Fibroblast of peridontal ligament (primary cell): ENCODE data around the gene POLR3E.

Experiments used
- DNase-seq: peaks from one replicate; pipeline ENCODE4 v3.0.0-alpha.2; 2010; ENCODE audit errors: extremely low read depth

POLR3E gene

GRCh38 chr16:22297114-22297870, at the start of gene POLR3E:
POLR3E (plus strand) TSS chr16:22297409; CDS start chr16:22302969, 5,560 bp downstream.
- peak; percentile 97 for DNase-seq

DNA sequence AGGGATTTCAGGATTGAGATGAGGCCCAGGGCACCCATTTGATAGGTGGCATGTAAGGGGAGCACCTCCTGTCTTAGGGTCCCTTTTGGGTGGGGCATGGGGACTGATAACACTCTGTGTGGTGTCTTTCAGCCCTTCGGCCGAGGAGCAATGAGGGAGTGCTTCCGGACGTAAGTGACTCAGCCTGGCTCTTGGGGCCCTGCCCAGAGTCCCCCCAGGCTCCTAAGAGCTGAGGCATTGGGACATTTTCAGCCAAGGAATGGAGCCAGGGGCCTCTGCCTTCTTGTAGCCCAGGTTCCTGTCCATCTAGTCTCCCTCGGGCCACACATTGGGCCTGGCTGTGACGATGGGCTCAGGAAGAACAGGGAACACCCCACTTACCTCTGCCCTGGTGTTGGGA, 46.7 kb upstream of the POLR3E start:
- DNase-seq = no peak

GRCh38 chr16:22252317-22252716, 44.9 kb upstream of the POLR3E start:
- DNase-seq = no peak

- DNase-seq = no peak
These were observed 43.9 kb upstream of the POLR3E start for GRCh38 chr16:22253272-22253671.

DNA sequence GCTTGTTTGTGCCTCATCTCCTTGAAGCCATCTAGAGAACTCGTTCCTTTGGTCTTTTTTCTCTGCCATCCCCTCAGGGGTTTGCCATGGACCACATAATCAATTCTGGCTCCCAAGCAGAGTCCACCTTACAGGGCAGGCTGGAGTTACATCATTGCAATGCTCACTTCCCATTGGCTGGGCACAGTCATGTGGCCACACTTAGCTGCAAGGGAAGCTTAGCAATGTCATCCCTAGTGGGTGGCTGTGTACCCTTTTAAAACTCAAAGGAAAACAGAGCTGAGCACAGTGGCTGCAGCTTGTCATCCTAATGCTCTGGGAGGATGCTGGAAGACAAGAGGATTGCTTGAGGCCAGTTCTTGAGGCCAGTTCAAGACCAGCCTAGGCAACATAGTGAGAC, 41.9 kb upstream of the POLR3E start:
- DNase-seq = no peak

- no peak for DNase-seq
These were observed 39.8 kb upstream of the POLR3E start for GRCh38 chr16:22257440-22257839.

- no peak for DNase-seq
These were observed 36.7 kb upstream of the POLR3E start for GRCh38 chr16:22260490-22260889.

- DNase-seq = no peak
These were observed 34.7 kb upstream of the POLR3E start for GRCh38 chr16:22262460-22262859.

GRCh38 chr16:22264786-22265185, 32.4 kb upstream of the POLR3E start:
- no peak for DNase-seq

GRCh38 chr16:22265351-22265750, 31.9 kb upstream of the POLR3E start:
- DNase-seq = no peak

DNA sequence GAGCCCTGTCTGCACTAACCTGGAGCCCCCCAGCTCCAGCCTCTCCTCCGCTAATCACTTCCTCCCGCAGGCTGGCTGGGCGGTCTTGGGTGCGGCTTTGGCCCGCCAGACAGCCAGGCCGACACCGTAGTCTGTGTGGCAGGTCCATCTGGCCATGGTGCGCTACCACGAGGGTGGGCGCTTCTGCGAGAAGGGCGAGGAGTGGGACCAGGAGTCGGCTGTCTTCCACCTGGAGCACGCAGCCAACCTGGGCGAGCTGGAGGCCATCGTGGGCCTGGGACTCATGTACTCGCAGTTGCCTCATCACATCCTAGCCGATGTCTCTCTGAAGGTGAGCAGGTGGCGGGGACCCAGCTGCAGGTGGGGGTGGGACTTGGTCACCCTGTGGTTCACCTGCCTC, 30.7 kb upstream of the POLR3E start:
- no peak for DNase-seq

DNA sequence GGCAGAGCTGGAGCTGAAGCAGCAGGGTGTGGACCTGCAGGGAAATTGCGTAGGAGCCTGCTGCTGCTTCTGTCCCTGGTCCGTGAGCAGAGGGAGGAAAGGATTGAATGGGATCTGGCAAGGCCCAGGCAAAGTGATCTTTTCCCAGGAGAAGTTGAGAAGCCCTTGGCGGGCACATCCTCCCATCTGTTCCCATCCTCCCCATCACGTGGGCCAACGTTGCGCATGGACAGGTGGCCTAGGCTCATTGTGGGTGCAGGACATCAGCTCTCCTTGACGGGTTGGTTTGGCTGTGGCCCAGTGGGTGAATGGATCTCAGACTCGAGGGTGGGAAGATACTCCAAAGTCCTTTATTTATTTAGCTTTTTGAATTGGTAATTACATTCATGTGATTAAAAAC, 29.4 kb upstream of the POLR3E start:
- no peak for DNase-seq

DNA sequence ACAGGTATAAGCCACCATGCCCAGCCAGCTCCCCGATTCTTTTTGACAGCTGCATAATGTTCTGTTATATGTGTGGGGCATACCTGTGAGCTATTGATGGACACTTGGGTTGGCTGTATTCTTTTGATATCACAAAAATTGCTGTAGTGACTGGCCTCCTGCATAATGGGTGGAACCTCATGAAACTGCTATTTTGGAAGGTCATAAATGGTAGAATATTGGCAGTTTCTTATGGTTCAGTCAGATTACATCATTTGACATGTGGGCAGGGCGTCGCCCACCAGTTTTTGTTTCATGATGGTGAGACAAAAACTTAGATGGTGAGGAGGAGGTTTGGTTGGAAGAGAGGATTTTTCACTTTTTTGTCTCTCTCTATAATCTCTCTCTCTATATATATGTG, 26.7 kb upstream of the POLR3E start:
- DNase-seq = peak; percentile 36

- peak; percentile 47 for DNase-seq
These were observed 24.1 kb upstream of the POLR3E start for GRCh38 chr16:22272870-22273650.

DNA sequence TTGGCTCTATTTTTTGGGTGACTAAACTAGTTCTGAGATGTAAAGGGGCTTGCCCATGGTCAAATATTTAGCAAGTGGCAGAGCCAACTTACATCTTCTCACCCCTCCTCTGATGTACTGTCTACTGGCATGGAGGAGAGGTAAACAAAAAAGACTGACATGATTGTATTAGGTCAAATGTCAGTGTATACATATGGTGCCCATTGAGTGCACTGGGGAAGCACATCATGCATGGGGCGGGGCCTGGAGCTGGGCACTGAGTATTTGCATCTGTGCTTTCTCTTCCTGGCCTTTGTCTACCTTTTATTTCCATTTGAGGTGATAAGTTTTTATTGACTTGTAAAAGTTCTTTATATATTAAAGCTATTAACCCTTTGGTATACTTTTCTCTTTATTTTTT, 22.3 kb upstream of the POLR3E start:
- DNase-seq = no peak

- DNase-seq = no peak
These were observed 18.6 kb upstream of the POLR3E start for GRCh38 chr16:22278441-22279230.

DNA sequence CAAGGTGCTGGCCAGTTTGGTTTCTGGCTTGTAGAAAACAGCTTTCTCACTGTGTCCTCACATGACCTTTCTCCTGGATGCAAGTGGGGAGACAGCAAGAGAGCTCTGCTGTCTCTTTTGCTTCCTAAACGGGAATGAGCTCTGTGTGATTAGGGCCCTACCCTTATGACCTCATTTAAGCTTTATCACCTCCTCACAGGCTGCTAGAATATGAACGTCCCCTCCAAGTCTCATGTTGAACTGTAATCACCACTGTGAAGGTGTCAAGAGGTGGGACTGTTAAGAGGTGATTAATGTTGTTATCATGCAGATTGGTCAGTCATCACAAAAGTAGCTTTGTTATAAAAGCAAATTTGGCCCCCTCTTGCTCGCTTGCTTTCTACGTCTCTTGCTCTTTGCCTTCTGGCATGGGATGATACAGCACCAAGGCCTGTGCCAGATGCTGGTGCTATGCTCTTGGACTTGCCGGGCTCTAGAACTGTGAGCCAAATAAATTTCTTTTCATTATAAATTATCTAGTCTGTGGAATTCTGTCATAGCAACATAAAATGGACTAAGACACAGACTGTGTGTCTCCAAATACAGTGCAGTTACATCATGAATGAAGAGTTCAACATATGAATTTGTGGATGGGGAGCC, 14.8 kb upstream of the POLR3E start:
- no peak for DNase-seq

DNA sequence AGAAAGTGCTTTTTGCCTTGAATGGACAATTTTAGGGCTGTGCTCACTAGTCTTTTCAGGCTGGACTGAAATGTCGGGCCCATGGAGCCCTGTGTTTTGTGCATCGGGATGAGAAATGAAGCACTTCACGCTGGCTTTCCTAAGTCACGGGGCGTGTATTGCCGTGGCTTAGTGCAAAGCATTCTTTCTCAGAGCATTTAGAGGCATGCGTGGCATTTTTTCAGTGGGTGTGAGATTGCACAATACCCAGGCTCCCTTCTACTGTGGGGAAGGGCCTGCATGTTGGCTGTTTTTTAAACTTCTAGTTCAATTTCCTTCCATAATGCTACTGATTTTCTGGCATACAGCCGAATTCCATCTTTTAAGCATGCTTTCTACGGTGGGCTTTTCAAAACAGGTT, 12.6 kb upstream of the POLR3E start:
- peak; percentile 18 for DNase-seq

DNA sequence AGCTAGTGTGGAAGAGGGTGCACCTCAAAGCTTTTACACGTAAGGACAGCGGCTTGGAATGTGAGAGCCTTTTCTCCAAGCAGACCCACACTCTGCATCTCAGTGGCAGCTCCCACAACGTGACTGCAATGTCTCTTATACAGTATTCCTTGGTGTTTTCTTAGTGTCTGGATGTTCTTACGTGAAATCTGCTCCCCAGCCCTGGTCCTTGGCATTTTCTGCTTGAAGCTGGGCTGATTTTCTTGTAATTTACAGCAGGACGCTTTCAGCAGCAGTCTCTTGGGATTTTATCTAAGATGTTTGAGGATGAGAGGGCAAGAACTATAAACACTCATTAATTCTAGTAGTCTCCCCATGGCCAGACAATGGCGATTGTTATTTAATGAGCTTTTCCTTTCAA, 12.1 kb upstream of the POLR3E start:
- no peak for DNase-seq

- no peak for DNase-seq
These were observed 6.2 kb upstream of the POLR3E start for GRCh38 chr16:22291020-22291419.

DNA sequence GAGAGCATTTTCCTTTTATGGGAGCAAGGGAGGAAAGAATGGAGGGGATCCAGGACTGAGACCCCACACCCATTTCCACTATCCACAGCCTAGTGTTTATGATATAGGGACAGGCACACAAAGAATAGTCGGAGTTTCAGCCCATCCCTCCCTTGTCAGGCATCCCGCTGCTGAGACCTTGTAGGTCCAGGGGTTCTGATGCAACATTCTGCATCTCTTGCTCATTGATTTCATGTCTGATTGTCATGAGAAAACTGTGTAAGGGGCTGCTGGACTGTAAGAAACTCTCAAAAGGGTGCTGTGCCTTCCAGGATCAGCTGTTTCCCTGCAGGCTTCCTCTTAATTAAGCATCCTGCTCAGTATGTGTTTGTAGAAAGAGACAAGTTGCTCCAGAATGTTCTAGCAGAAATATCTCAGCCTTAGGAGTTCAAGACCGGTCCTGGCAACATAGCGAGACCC, 5.3 kb upstream of the POLR3E start:
- peak; percentile 39 for DNase-seq

- no peak for DNase-seq
These were observed 4.9 kb upstream of the POLR3E start for GRCh38 chr16:22292320-22292719.
